GM18873 (cell line): Measurements from ENCODE around the gene HYAL3.

ENCODE experiments used
- ATAC-seq: cut with Tn5 transposase; IDR thresholded peaks from one replicate; pipeline ENCODE4 v1.9.1; 2021; ENCODE audit warnings: mild to moderate bottlenecking, moderate library complexity, moderate number of reproducible peaks; ENCODE audit not compliant: unreplicated experiment, low FRiP score

HYAL3 gene

GRCh38 chr3:50298836-50299637 lies at the start of gene HYAL3, which contains the start of gene NAA80:
Gene HYAL3, minus strand, starts transcription at chr3:50299405. Its CDS starts 3,803 bp downstream, at chr3:50295602.
Gene NAA80, minus strand, starts transcription at chr3:50299405. Its CDS starts 1,942 bp downstream, at chr3:50297463.
- ATAC-seq, result peak; percentile 73

GRCh38 chr3:50347187-50347813 lies 48.1 kb upstream of the HYAL3 start:
- no peak for ATAC-seq

DNA sequence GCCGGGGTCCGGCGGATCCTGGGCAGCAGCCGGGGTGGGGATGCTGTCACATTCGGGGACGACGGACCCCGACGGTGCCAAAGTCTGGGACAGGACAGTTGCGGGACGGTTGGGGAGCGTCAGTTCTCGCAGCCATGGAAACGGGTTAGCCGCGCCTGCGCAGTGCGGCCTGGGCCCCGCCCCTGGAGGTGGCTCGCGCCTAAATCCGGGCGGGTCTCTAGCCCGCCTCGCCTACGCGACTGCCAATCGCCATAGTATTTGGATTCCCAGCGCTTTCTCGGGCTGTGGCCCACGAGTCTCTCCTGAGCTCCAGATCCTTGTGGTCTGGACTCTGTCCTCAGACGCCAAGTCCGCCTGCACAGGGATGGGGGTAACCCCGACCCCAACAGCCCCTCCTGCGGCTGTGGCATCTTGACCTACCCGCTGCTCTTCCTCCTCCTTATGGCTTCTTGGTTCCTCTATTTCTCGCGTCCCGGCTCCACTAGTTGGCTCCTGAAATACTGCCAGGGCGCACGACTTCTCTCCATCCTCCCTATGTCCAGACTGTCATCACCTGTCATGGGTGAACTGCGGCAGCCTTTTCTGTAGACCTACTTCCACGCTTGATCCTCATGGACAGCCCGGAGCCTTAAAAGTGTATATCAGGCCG lies 46.5 kb upstream of the HYAL3 start, which contains the start of gene ZMYND10:
TSS of gene ZMYND10 (minus strand) at position 147 of the 649 bp plus-strand sequence. CDS start 153 bp downstream, outside the sequence.
- ATAC-seq, result no peak

- ATAC-seq, result no peak
Measured at GRCh38 chr3:50345008-50345407, 45.8 kb upstream of the HYAL3 start.

GRCh38 chr3:50342813-50343633 lies 43.8 kb upstream of the HYAL3 start:
- no peak for ATAC-seq

DNA sequence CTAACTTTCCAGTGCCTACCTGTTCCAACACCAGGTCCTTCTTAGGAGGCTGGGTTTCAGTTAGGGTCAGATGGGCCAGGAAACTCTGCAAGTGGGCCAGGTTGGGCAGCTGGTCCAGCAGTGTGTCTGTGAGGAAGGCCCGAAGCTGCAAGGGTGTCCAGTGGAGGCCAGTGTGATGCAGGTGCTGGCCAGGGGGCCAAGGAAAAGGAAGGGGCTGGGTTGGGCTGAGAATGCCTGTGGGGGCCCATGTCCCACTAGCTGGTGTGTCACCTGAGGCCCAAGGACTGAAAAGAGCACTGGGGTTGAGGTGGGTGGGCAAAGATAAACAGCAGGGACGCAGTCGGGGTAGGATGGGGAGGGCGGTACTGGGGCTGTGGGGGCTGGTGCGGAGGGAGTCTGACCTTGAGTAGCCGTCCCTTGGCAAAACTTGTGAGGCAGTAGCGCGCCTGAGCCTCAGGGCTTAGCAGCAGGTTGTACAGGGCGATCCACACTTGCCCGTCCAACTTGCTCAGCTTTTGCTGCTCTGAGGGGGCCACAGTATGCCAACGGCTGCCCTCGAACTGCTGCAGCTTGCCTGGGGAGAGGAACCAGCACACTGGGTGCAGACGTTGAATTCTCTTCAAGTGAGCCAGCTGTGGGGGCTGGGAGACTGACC lies 42.9 kb upstream of the HYAL3 start:
- no peak for ATAC-seq

DNA sequence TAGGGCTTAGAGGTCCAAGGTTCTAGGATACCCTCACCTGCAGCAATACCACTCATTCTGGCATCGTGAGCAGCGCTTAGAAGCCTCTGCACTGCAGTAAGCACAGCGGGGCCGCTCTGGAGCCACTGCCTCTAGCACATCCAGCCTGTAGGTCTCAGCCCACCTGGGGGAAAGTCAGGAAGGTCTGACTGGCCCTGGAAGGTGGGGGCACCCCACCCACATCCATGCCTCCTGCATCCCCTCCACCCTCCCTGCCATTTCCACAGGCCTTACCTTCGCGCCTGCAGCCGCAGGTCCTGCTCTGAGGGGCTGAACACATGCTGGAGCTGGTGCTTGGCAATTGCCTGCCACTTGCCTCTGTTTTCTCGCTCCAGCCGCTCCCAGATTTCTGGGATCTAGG lies 42.3 kb upstream of the HYAL3 start:
- ATAC-seq, result no peak

- ATAC-seq, result no peak
Measured at GRCh38 chr3:50340448-50341329, 41.5 kb upstream of the HYAL3 start, which contains the start of gene RASSF1. Gene RASSF1, minus strand, starts transcription at chr3:50340836. Its CDS starts 31 bp downstream, at chr3:50340805.

DNA sequence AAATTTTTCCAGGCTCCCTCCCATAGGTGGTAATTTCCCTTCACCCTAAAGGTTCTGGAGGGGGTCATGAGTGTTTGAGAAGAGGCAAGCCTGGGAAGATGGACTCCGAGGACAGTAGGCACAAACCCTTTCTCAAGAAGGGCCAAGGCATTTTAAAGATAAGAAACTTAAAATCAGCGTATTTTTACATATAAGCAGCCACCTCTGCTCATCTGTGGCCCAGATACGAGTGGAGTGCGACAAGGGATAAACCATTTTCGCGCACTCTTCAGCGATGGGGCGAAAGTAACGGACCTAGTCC lies 40.9 kb upstream of the HYAL3 start:
- ATAC-seq, result no peak

DNA sequence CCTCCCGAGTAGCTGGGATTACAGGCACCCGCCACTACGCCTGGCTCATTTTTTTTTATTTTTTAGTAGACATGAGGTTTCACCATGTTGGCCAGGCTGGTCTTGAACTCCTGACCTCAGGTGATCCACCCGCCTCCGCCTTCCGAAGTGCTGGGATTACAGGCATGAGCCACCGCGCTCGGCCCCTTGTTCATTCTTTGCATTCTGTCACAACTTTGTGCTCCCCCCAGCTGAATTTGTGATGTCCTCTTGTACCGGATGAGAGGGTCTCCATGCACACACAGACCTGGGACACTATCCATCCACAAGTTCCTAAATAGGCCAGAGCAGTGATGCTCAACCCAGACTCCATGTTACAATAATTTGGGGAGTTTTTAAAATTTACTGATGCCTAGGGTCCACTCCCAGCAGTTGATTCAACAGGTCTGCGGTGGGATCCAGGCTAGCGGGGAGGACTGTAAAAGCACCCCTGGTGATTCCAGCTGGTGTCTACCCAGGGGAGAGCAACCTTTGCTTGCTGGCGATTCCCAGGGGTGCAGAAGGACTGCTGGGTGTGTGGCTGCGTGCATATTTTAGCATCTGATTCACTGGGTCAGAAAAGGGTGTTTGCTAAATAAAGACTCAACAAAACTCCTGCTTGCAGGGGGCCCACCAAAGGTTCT lies 40.4 kb upstream of the HYAL3 start:
- ATAC-seq, result no peak

GRCh38 chr3:50338965-50339364 lies 39.8 kb upstream of the HYAL3 start:
- no peak for ATAC-seq

- peak; percentile 75 for ATAC-seq
Measured at GRCh38 chr3:50337175-50337861, 38.1 kb upstream of the HYAL3 start.

GRCh38 chr3:50336452-50337174 lies 37.4 kb upstream of the HYAL3 start:
- peak; percentile 24 for ATAC-seq

DNA sequence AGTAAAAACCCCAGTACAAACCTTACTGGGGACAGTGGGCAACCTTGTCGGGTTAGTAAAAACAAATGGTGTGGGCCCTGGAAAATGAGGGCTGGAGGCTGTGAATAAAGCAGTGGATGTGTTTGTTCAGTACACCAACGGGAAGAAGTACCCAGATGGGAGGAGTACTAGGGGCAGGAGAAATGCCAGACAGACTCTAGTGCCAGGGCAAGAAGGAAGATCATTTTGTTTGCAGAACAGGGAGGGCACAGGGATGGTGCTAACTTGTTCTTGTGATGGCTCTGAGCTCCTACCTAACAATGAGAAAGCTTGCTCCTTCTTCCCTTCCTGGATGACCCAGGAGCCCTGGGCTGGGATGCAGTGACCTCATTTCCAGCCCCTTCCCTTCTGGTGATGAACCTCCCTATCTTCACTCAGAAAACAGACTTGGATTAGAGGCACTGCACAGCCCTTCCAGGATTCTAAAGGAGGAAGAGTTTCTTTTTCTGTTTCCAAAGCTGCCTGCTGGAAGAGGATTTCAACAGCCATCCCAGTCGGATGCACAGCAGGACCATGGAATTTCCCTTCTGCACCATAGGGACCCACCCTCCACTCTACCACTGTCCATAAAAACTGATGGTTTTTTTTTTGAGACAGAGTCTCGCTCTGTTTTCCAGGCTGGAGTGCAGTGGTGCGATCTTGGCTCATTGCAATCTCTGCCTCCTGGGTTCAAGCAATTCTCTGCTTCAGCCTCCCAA lies 35.3 kb upstream of the HYAL3 start:
- ATAC-seq, result no peak

GRCh38 chr3:50333744-50334328 lies 34.6 kb upstream of the HYAL3 start:
- no peak for ATAC-seq

- ATAC-seq, result no peak
Measured at GRCh38 chr3:50331364-50331907, 32.2 kb upstream of the HYAL3 start.
